NOMO-1 (cell line): ENCODE data around the gene CTDSPL.

Experiments used
- DNase-seq, 2 experiments: peaks; one replicate each; lab custom pipeline; 2025; ENCODE audit not compliant: unreplicated experiment in 2 of 2; lab: John Stamatoyannopoulos, UW

CTDSPL gene

GRCh38 chr3:37910671-37911400 lies 49.2 kb downstream of the CTDSPL start:
- DNase-seq, result no peak

DNA sequence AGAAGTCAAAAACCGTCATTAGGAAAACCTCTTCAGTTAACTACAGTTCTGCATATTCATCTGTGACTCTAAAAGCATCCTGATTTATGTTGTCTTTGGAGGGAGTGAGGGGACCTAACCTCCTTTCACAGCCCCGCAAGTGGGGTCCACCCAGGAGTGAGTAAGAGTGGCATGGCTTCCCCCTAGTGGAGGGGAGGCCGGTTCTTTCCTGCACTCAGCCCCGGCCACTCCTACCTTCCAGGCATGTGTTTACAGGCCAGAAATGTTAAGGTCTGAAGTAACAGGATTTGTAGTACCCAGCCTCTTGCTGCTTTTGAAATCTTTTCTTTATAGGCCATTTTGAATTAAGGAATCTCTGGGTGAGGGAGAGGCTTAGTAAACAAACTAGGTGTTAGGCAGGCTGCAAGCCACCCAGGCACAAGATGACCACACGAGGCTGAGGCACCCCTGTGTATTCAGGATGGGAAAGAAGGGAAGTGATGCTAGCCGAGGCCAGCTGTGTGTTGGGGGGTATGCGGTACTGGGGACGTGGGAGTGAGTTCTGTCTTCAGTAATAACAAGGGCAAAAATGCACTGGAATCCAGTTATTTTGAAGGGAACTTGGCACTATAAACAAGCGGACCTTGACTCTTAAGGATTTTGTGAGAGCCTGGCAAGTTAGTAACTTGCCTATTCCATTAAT lies 50.5 kb downstream of the CTDSPL start:
- DNase-seq, result no peak

GRCh38 chr3:37913522-37913921 lies 51.8 kb downstream of the CTDSPL start:
- DNase-seq, result no peak

DNA sequence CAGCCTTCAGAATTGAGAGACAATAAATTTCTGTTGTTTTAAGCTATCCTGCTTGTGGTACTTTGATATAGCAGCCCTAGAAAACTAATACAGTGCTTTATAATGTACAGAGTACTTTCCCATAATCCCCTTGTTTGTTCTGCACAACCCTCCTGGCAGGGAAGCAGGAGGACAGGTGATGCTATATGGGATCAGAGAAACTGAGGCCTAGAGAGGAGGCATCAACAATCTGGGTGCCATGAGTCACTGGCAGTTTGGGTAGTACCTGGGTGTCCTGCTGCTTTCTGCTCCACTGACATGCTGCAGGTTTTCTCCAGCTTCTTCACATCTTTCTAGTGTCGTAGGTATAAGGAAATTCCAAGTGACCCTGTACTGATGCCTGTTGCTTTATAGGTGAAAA lies 55.0 kb downstream of the CTDSPL start:
- no peak for DNase-seq

DNA sequence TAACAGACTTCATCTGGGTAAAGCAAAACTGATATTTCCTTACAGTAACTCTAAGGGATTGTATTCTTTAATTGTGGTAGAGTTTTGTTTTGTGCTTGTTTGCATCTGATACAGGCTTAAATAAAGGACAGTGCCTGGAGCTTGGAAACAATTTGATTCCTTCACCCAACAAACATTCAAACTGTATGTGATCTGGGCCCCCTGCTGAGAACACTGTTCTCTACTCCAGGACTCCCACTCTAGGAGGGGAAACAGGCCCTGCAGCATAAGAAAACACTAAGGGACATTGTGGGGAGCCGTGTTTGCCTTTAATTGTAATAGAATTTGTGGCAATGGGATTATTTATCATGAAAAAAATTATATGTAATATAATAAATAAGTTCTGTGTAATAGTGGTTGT lies 56.9 kb downstream of the CTDSPL start:
- DNase-seq, result no peak

DNA sequence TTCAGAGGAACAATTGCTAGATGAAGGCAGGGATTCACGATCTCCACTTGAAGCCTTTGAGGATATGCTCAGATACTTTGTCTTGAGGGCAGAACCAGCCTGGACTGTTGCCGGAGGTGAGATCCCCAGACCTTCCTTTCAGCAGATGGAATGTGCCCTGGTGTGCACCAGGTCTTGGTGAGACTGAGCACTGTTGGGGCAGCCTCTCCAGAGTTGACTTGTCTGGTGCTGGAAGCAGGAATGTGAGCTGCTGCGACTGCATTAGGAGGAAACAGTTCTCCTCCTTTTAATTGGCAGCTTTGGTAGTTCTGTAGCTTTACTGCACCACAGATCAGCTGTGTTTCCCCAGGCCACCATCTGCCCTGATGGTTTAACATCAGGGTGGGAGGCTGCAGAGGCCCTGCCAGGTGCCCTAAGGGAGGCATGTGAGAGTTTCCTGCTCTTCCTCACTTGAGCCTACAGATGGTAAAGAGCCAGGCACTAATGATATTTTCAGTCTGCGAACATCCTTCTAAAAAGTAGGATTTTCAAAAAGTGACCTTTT lies 58.5 kb downstream of the CTDSPL start:
- DNase-seq, result no peak

- DNase-seq, result no peak
Observed at GRCh38 chr3:37921025-37921424, 59.3 kb downstream of the CTDSPL start.

- DNase-seq, result peak in 1 of 2 experiments; percentile 13
Observed at GRCh38 chr3:37922721-37923568, 61.3 kb downstream of the CTDSPL start.

GRCh38 chr3:37923569-37924040 lies 61.9 kb downstream of the CTDSPL start:
- no peak for DNase-seq

DNA sequence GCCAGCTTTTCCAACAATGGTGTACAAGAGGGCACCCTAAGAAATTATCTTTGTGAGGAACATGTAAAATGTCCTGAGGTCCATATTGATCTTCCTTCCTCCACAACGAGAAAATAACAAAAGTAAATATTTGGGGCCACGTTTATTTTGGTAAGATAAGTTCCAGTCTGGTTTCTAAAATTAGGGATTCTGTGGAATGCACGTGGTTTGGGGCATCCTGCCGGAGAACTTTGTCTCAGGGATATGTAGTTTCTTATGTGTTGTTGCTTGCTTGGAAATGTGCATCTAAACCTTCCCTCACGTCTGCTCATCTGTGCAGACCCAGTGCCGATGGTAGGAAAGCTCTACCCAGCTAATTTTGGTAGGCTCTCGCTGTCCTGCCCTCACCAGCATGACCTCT lies 62.8 kb downstream of the CTDSPL start:
- no peak for DNase-seq

DNA sequence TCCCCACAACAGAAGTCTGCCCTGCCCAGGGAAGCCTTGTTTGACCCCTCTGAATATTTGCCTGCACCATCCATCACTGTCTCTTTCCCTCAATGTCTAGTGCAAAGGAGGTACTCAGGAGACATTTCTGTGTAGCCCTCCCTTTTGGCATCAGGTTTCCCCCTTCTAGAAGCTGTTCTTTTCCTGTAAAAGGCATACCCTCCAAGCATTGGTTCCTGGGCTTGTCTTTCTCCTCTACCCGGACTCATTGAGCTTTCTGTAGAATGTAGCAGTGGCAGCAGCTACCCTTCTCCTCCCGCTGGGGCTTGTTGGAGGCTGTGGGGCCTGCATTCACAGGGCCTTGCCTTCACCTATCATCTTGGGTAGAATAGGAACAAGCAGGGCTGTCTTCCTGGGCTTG lies 63.5 kb downstream of the CTDSPL start:
- no peak for DNase-seq

DNA sequence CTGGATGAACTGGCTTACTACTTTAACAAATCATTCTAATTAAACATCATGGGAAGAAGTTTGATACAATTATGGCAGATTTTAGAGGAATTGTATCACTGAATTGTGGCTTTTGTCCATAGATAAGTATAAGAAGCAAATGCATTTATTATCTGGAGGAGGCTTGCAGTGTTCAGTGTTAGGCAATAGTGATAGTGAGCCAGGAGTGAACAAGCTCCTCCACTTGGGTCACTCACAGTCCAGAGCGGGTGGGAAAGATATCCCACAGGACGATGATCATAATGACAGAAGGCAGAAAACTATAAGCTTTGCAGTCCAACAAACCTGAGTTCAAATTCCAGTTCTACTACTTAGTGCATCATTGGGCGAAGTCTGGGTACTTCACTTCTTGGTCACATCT lies 64.9 kb downstream of the CTDSPL start:
- DNase-seq, result no peak

DNA sequence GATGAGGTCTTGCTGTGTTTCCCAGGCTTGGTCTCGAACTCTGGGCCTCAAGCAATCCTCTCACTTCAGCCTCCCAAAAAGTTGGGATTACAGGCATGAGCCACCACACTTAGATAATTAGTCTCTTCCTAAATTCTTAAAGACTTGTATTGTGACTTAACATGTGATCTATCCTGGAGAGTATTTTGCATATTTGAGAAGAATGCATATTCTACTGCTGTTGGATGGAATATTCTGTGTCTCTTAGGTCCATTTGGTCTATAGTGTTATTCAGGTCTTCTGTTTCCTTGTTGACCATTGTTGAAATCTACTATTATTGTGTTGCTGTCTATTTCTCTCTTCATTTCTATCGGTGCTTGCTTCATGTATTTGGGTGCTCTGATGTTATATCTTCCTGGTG lies 68.8 kb downstream of the CTDSPL start:
- DNase-seq, result no peak

DNA sequence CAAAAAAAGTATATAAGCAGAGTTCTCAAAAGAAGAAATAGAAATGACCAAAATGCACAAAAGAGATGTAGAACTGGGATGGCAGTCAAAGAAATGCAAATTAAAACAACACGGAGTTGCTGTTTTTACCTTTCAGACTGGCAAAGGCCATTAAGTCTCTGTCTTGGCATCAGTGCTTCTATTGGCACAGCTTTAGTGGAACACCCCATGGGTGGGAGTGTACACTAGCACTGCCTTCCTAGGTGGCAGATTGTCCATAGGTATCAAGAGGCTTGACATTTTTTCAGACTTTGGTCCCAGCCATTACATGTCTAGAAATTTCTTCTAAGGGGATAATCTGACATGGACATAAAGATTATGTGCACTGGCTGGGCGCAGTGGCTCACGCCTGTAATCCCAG lies 70.8 kb downstream of the CTDSPL start:
- no peak for DNase-seq

DNA sequence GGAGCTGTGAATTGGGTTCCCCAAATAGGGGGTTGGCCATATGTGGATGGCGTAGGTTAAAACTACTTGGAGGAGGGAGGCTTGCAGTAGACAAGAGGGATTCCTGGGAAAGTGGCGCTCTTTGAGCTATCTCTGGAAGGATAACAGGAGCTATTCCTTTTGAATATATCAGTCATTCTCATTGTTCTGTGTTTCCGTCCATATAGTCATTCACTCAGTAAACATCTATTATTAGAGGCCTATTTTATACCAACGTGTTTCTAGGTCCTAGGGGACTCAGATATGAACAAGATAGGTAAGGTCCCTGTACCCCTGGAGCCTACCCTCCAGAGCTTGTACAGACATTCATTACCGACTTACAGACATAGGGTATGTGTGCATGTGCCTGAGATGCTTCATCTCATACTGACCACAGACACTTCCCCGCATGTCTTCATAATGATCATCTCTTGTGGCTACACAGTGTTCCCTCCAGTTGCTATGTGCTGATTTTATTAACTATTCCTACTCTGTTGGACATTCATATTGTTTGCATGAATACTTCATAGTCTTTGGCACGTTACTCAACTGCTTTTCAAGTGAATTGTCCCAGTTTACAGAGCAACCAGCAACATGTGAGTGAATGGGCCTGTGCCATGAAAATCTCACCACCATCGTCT lies 73.1 kb downstream of the CTDSPL start:
- DNase-seq, result no peak

GRCh38 chr3:37935290-37935668 lies 73.6 kb downstream of the CTDSPL start:
- no peak for DNase-seq

DNA sequence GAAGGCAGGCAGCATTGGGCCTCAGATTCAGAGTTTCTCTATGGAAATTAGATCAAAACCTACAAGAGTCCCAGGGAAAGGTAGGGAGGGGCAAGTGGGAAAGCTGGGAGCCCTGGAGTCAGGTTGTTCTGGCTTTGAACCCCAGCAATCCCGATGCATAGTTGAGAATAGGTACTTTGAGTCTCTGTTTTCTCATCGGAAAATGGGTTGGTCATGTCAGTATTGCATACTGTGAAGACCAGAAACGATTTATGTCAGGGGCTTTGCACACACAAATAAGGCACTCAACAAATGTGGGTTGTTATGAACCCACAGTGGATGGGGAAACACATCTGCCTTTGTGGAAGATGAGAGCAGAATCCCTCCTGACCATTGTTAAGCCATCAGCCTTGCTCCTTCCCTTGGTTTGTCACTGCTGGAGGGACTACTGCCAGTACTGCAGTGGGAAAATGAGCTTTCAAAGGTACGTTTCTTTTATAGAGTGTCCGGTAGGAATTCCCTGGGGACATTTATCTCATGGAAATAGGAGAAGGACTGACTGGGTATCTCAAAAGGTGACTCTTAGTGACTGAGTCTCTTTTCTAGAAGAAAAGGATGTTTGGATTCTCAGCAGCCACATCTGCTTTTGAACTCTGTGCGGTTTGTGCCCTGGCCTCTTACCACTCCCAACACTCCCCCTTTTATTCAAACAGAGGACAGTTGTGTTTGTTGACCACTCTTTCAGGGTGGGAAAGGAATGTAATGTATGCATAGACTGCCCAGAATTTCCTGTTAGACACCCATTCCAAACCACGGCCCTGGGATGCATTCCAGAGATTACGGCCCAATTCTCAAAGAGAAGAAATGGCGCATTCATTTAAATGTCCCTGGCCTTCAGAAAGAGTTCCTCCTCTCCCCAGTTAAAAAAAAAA lies 74.3 kb downstream of the CTDSPL start:
- no peak for DNase-seq

DNA sequence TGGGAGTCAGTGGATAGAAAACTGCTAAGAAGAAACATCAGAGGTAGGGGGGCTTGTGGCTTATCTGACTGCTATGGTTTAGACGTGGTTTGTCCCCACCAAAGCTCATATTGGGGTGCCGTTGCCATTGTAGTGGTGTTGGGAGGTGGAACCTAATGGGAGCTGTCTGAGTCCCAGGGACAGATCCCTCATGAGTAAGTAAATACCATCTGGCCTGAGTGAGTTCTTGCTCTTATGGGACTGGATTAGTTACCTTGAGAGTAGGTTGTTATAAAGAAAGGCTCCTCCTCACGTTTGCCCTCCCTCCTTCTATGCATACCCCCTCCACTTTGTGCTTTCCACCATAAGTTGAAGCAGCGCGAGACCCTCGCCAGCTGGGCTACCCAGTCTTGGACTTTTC lies 75.5 kb downstream of the CTDSPL start:
- DNase-seq, result no peak

DNA sequence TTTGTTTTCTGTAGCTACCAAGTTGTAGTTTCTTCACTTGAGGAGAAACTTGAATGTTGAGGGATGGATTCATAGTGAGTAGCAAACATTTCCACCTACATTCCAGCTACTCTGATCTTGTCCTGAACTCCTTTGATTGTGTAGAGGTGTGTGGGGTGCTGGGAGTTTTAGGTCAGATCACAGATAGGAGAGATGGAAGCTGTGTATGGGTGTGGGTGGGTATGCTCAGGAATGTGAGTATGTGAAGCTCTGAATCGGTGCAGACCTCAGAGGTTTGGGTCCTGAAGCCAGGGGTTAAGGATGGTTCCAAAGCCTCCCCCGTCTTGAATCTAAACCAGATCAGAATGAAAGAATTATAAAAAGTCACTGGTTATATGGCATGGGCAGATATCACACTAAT lies 76.3 kb downstream of the CTDSPL start:
- no peak for DNase-seq
